ENCODE results near the gene PLCH1.

GRCh38 chr3:155598671-155599070 is 146.2 kb downstream of the PLCH1 start:
- TF ChIP-seq CTCF (IDR thresholded peaks at IDR 0.05; ENCODE audit: low read depth, low read length, poor library complexity, severe bottlenecking) (no peak), EZH2phosphoT487 (IDR thresholded peaks at IDR 0.05; ENCODE audit: borderline replicate concordance, low read length) (no peak)
